ENCODE data around the gene ARHGAP15.

Gene ARHGAP15

GRCh38 chr2:143175438-143175837 lies 46.2 kb downstream of the ARHGAP15 start:
- no peaks in the 10 kb centered on the region for H3K79me2 ChIP-seq (ENCODE audit: low read length)
- TF ChIP-seq, protein P1, sequence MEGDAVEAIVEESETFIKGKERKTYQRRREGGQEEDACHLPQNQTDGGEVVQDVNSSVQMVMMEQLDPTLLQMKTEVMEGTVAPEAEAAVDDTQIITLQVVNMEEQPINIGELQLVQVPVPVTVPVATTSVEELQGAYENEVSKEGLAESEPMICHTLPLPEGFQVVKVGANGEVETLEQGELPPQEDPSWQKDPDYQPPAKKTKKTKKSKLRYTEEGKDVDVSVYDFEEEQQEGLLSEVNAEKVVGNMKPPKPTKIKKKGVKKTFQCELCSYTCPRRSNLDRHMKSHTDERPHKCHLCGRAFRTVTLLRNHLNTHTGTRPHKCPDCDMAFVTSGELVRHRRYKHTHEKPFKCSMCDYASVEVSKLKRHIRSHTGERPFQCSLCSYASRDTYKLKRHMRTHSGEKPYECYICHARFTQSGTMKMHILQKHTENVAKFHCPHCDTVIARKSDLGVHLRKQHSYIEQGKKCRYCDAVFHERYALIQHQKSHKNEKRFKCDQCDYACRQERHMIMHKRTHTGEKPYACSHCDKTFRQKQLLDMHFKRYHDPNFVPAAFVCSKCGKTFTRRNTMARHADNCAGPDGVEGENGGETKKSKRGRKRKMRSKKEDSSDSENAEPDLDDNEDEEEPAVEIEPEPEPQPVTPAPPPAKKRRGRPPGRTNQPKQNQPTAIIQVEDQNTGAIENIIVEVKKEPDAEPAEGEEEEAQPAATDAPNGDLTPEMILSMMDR (IDR thresholded peaks at IDR 0.05; ENCODE audit: low read length) = no peak
- TF ChIP-seq EZH2phosphoT487 (IDR thresholded peaks at IDR 0.05; ENCODE audit: low read length) = no peak
- TF ChIP-seq EZH2 (optimal IDR thresholded peaks at IDR 0.05; ENCODE audit: low read depth, low read length) = no peak
- DNase-seq = no peak
- no peaks in the 10 kb centered on the region for H3K4me1 ChIP-seq (ENCODE audit: low read length)
- H3K9me2 ChIP-seq (replicated peaks; ENCODE audit: insufficient read depth, low read length) = no peaks in the 10 kb centered on the region
- no peak overlapping the region for H3K9ac ChIP-seq (ENCODE audit: low read length)
- no peaks in the 10 kb centered on the region for H4K20me1 ChIP-seq (ENCODE audit: insufficient read depth, low read length)
- H3F3A ChIP-seq (ENCODE audit: insufficient read depth, low read length) = no peaks in the 10 kb centered on the region
- H3K36me3 ChIP-seq (replicated peaks; ENCODE audit: insufficient read depth, low read length) = no peaks in the 10 kb centered on the region
- H3K4me3 ChIP-seq (ENCODE audit: low read length) = no peak overlapping the region
- no peaks in the 10 kb centered on the region for H3K27me3 ChIP-seq (replicated peaks; ENCODE audit: insufficient read depth, low read length)
- no peaks in the 10 kb centered on the region for H3K9me3 ChIP-seq (replicated peaks; ENCODE audit: insufficient read depth, low read length)
- H2AFZ ChIP-seq (ENCODE audit: low read length) = no peak overlapping the region
- no peak overlapping the region for H3K27ac ChIP-seq (ENCODE audit: low read length)
- no peak overlapping the region for H3K4me2 ChIP-seq (ENCODE audit: low read depth, low read length)

DNA sequence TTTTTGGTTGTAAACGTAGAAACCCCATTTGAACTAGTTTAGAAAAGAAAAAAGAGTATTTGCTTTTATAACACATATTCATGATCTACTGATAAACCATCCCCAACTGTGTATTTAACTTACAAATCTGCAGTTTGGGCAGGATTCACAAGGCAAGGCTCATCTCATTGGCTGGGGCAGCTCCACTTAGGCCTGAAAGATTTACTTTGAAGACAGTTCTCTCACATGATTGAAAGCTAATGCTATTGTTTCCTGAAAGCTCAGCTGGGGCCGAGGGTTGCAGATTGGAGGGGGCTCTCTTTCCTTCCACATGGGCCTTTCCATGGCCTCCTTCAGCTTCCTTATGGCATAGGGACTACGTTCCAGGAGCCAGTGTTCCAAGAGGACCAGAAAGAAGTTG lies 47.4 kb downstream of the ARHGAP15 start:
- Histone ChIP-seq H3K79me2 (ENCODE audit: low read length) (no peaks in the 10 kb centered on the region), H3K9me2 (replicated peaks; ENCODE audit: insufficient read depth, low read length) (no peaks in the 10 kb centered on the region)

DNA sequence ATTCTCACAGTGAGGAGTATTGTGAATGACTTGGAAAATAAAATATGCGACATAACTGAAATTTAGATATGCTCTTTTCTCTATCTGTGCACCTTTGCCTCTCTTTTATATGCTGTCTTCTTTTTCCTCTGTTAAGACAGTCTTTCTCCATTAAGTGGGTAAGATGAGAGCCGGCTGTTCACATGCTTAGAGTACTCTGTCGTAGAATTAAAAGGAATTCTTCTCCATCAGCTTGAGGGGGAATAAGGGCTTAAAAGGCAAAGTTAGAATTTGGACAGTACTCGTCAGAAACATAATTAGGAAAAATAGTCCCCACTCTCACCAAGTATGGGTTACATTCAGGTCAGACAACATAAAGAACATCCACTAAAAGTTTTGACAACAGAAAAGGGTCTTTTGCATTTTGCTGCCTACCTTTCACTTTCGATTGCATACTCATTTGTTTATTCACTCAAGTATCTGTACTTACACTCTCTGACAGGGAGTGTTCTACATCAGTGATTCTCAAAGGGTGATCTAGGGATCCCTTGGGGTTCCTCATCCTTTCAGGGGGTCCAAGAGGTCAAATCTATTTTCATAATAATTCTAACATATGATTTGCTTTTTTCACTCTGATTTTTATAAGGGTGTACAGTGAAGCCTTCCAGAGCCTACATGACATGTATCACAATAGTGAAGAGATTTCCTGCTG lies 48.0 kb downstream of the ARHGAP15 start:
- H3K36me3 ChIP-seq (replicated peaks; ENCODE audit: insufficient read depth, low read length) = no peaks in the 10 kb centered on the region
- no peaks in the 10 kb centered on the region for H3K79me2 ChIP-seq (ENCODE audit: low read length)
- no peaks in the 10 kb centered on the region for H3F3A ChIP-seq (ENCODE audit: insufficient read depth, low read length)
- H4K20me1 ChIP-seq (ENCODE audit: insufficient read depth, low read length) = no peaks in the 10 kb centered on the region
- TF ChIP-seq, protein P1 (IDR thresholded peaks at IDR 0.05; ENCODE audit: low read length) = no peak
- peak overlapping the region; percentile 67 for H3K4me2 ChIP-seq (ENCODE audit: low read depth, low read length)
- H3K27me3 ChIP-seq (replicated peaks; ENCODE audit: insufficient read depth, low read length) = no peaks in the 10 kb centered on the region
- peak overlapping the region; percentile 52 for H3K4me3 ChIP-seq (ENCODE audit: low read length)
- peak overlapping the region; percentile 37; the same call in 1 of the 2 replicates for H3K9ac ChIP-seq (ENCODE audit: low read length)
- DNase-seq = peak; percentile 50
- no peaks in the 10 kb centered on the region for H3K9me2 ChIP-seq (replicated peaks; ENCODE audit: insufficient read depth, low read length)
- no peaks in the 10 kb centered on the region for H3K9me3 ChIP-seq (replicated peaks; ENCODE audit: insufficient read depth, low read length)
- peak overlapping the region; percentile 45; the same call in 1 of the 2 replicates for H3K27ac ChIP-seq (ENCODE audit: low read length)
- H3K4me1 ChIP-seq (ENCODE audit: low read length) = no peaks in the 10 kb centered on the region
- peak overlapping the region; percentile 53 for H2AFZ ChIP-seq (ENCODE audit: low read length)

More for the DNA sequence above, 47.4 kb downstream of the ARHGAP15 start:
- Histone ChIP-seq H3K9ac (ENCODE audit: low read length) (peak overlapping the region; percentile 37; the same call in 1 of the 2 replicates), H3K4me1 (ENCODE audit: low read length) (no peaks in the 10 kb centered on the region), H3F3A (ENCODE audit: insufficient read depth, low read length) (no peaks in the 10 kb centered on the region), H3K4me3 (ENCODE audit: low read length) (peak overlapping the region; percentile 52; the same call in 1 of the 2 replicates), H3K27me3 (replicated peaks; ENCODE audit: insufficient read depth, low read length) (no peaks in the 10 kb centered on the region), H3K27ac (ENCODE audit: low read length) (peak overlapping the region; percentile 45; the same call in 1 of the 2 replicates), H3K36me3 (replicated peaks; ENCODE audit: insufficient read depth, low read length) (no peaks in the 10 kb centered on the region), H2AFZ (ENCODE audit: low read length) (peak overlapping the region; percentile 53), H4K20me1 (ENCODE audit: insufficient read depth, low read length) (no peaks in the 10 kb centered on the region), H3K9me3 (replicated peaks; ENCODE audit: insufficient read depth, low read length) (no peaks in the 10 kb centered on the region), H3K4me2 (ENCODE audit: low read depth, low read length) (peak overlapping the region; percentile 67)
- DNase-seq = peak; percentile 33
- no peak for TF ChIP-seq EZH2phosphoT487 (IDR thresholded peaks at IDR 0.05; ENCODE audit: low read length)

- no peak for TF ChIP-seq EZH2 (optimal IDR thresholded peaks at IDR 0.05; ENCODE audit: low read depth, low read length)
- TF ChIP-seq, protein P1 (IDR thresholded peaks at IDR 0.05; ENCODE audit: low read length) = no peak
- H3K4me1 ChIP-seq (ENCODE audit: low read length) = no peaks in the 10 kb centered on the region
- no peaks in the 10 kb centered on the region for H3K36me3 ChIP-seq (replicated peaks; ENCODE audit: insufficient read depth, low read length)
- H3K27ac ChIP-seq (ENCODE audit: low read length) = no peak overlapping the region
- no peak overlapping the region for H2AFZ ChIP-seq (ENCODE audit: low read length)
- H4K20me1 ChIP-seq (ENCODE audit: insufficient read depth, low read length) = no peaks in the 10 kb centered on the region
- no peaks in the 10 kb centered on the region for H3K9me2 ChIP-seq (replicated peaks; ENCODE audit: insufficient read depth, low read length)
- no peak overlapping the region for H3K9ac ChIP-seq (ENCODE audit: low read length)
- no peak overlapping the region for H3K4me3 ChIP-seq (ENCODE audit: low read length)
- no peak overlapping the region for H3K4me2 ChIP-seq (ENCODE audit: low read depth, low read length)
- H3F3A ChIP-seq (ENCODE audit: insufficient read depth, low read length) = no peaks in the 10 kb centered on the region
- H3K79me2 ChIP-seq (ENCODE audit: low read length) = no peaks in the 10 kb centered on the region
- H3K27me3 ChIP-seq (replicated peaks; ENCODE audit: insufficient read depth, low read length) = no peaks in the 10 kb centered on the region
- no peaks in the 10 kb centered on the region for H3K9me3 ChIP-seq (replicated peaks; ENCODE audit: insufficient read depth, low read length)
- no peak for DNase-seq
These were observed 52.3 kb downstream of the ARHGAP15 start for GRCh38 chr2:143181494-143181893.

Measured in MM.1S (cell line).